OCI-LY1 (cell line): ENCODE data around the gene PTPRG.

Experiments used
- H2AFZ ChIP-seq: fragments of 200-600 bp; sonication (generic), shearing (Covaris generic); 2 replicates; pipeline ENCODE4 v1.6.0; 2014; ENCODE audit warnings: antibody characterized with exemption, mild to moderate bottlenecking, low read length
- H3F3A ChIP-seq: fragments of 200-600 bp; sonication (generic), shearing (Covaris generic); 2 replicates; pipeline ENCODE4 v1.6.0; 2014; ENCODE audit warnings: mild to moderate bottlenecking, antibody characterized with exemption, low read length, moderate library complexity; ENCODE audit not compliant: insufficient read depth
- H3K27ac ChIP-seq: fragments of 200-600 bp; sonication (generic); 2 replicates; pipeline ENCODE4 v1.5.1; 2014; ENCODE audit warnings: low read length, mixed run types, mild to moderate bottlenecking, low read depth; ENCODE audit not compliant: poor library complexity, severe bottlenecking
- H3K27me3 ChIP-seq: fragments of 200-600 bp; sonication (generic); 2 replicates; pipeline ENCODE4 v1.6.0; 2014; ENCODE audit warnings: antibody characterized with exemption, mild to moderate bottlenecking, low read length, moderate library complexity; ENCODE audit not compliant: insufficient read depth
- H3K36me3 ChIP-seq: fragments of 200-600 bp; sonication (generic); 2 replicates; pipeline ENCODE4 v1.6.1; 2014; ENCODE audit warnings: mild to moderate bottlenecking, antibody characterized with exemption, low read length, moderate library complexity, mixed read lengths; ENCODE audit not compliant: insufficient read depth
- H3K4me1 ChIP-seq: fragments of 200-600 bp; sonication (generic); 2 replicates; pipeline ENCODE4 v1.5.1; 2014; ENCODE audit warnings: mild to moderate bottlenecking, low read length, moderate library complexity; ENCODE audit not compliant: insufficient read depth, severe bottlenecking
- H3K4me2 ChIP-seq: fragments of 200-600 bp; sonication (generic), shearing (Covaris generic); 2 replicates; pipeline ENCODE4 v1.6.1; 2014; ENCODE audit warnings: low read length
- H3K4me3 ChIP-seq: fragments of 200-600 bp; sonication (generic); 2 replicates; pipeline ENCODE4 v1.5.1; 2014; ENCODE audit warnings: low read length, low read depth, mild to moderate bottlenecking, mixed read lengths; ENCODE audit not compliant: poor library complexity, severe bottlenecking
- H3K79me2 ChIP-seq: fragments of 200-600 bp; shearing (Covaris generic); 2 replicates; pipeline ENCODE4 v1.6.1; 2016; ENCODE audit warnings: mixed run types, low read length, mixed read lengths; ENCODE audit not compliant: insufficient read depth
- H3K9ac ChIP-seq: fragments of 200-600 bp; sonication (generic), shearing (Covaris generic); 2 replicates; pipeline ENCODE4 v1.6.1; 2014; ENCODE audit warnings: mild to moderate bottlenecking, low read length, mixed read lengths
- H3K9me2 ChIP-seq: fragments of 200-600 bp; sonication (generic), shearing (Covaris generic); 2 replicates; pipeline ENCODE4 v1.6.1; 2014; ENCODE audit warnings: low read depth, mild to moderate bottlenecking, low read length, mixed read lengths
- H3K9me3 ChIP-seq: fragments of 200-600 bp; shearing (Covaris generic); 2 replicates; pipeline ENCODE4 v1.6.1; 2014; ENCODE audit warnings: low read length, mixed read lengths
- H4K20me1 ChIP-seq: fragments of 200-600 bp; sonication (generic), shearing (Covaris generic); 2 replicates; pipeline ENCODE4 v1.6.0; 2016; ENCODE audit warnings: mild to moderate bottlenecking, low read length; ENCODE audit not compliant: insufficient read depth
- EZH2 ChIP-seq: fragments of 200-600 bp; sonication (generic), shearing (Covaris generic); IDR thresholded peaks from 2 replicates; pipeline ENCODE4 v1.8.0; 2017; ENCODE audit warnings: borderline replicate concordance, mixed run types, mild to moderate bottlenecking, antibody characterized with exemption, low read length, moderate library complexity, mixed read lengths
- TF ChIP-seq, protein P1 (sequence below): fragments of 200-600 bp; sonication (generic), shearing (Covaris generic); IDR thresholded peaks from 2 replicates; pipeline ENCODE4 v1.5.1; 2017; ENCODE audit warnings: mild to moderate bottlenecking, antibody characterized with exemption, low read length, moderate library complexity, mixed read lengths

The PTPRG gene

DNA sequence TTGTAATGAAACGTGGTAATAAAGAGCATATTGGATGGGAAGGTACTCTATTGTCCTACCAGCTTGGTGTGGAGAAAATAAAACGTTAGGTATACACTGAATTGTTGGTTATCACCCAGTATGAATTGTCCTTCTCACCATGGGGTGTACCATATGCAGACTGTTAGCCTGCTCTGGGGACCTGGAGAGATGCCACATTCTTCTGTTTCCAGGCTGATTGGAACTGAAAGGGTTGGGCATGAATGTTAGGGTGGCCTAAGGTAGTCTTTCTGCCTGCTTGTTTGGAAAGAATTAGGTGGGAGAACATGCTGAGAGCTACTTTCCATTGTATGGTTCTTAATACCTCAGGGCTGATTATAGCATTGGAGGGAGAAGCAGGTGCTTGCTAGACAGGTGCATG is 340.6 kb downstream of the PTPRG start:
- H3K9me3 ChIP-seq: no peaks in the 10 kb centered on the region
- H2AFZ ChIP-seq: no peak overlapping the region
- H3K9me2 ChIP-seq: no peaks in the 10 kb centered on the region
- TF ChIP-seq EZH2: no peak
- TF ChIP-seq, protein P1, sequence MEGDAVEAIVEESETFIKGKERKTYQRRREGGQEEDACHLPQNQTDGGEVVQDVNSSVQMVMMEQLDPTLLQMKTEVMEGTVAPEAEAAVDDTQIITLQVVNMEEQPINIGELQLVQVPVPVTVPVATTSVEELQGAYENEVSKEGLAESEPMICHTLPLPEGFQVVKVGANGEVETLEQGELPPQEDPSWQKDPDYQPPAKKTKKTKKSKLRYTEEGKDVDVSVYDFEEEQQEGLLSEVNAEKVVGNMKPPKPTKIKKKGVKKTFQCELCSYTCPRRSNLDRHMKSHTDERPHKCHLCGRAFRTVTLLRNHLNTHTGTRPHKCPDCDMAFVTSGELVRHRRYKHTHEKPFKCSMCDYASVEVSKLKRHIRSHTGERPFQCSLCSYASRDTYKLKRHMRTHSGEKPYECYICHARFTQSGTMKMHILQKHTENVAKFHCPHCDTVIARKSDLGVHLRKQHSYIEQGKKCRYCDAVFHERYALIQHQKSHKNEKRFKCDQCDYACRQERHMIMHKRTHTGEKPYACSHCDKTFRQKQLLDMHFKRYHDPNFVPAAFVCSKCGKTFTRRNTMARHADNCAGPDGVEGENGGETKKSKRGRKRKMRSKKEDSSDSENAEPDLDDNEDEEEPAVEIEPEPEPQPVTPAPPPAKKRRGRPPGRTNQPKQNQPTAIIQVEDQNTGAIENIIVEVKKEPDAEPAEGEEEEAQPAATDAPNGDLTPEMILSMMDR: no peak
- no peaks in the 10 kb centered on the region for H4K20me1 ChIP-seq
- H3K79me2 ChIP-seq: no peaks in the 10 kb centered on the region
- no peaks in the 10 kb centered on the region for H3K36me3 ChIP-seq
- no peaks in the 10 kb centered on the region for H3K4me1 ChIP-seq
- H3K4me3 ChIP-seq: no peak overlapping the region
- H3K4me2 ChIP-seq: no peak overlapping the region
- H3F3A ChIP-seq: no peaks in the 10 kb centered on the region
- H3K27me3 ChIP-seq: no peaks in the 10 kb centered on the region
- H3K9ac ChIP-seq: no peak overlapping the region
- H3K27ac ChIP-seq: no peak overlapping the region

- Histone ChIP-seq H3K4me2 (no peak overlapping the region), H3K9me3 (no peaks in the 10 kb centered on the region), H3K9me2 (no peaks in the 10 kb centered on the region), H4K20me1 (no peaks in the 10 kb centered on the region), H2AFZ (no peak overlapping the region), H3K27me3 (no peaks in the 10 kb centered on the region), H3K4me3 (no peak overlapping the region), H3K36me3 (no peaks in the 10 kb centered on the region), H3F3A (no peaks in the 10 kb centered on the region), H3K27ac (no peak overlapping the region), H3K4me1 (no peaks in the 10 kb centered on the region), H3K9ac (no peak overlapping the region), H3K79me2 (no peaks in the 10 kb centered on the region)
- TF ChIP-seq, protein P1: no peak
- no peak for TF ChIP-seq EZH2
Measured at GRCh38 chr3:61903074-61903473, 341.7 kb downstream of the PTPRG start.

DNA sequence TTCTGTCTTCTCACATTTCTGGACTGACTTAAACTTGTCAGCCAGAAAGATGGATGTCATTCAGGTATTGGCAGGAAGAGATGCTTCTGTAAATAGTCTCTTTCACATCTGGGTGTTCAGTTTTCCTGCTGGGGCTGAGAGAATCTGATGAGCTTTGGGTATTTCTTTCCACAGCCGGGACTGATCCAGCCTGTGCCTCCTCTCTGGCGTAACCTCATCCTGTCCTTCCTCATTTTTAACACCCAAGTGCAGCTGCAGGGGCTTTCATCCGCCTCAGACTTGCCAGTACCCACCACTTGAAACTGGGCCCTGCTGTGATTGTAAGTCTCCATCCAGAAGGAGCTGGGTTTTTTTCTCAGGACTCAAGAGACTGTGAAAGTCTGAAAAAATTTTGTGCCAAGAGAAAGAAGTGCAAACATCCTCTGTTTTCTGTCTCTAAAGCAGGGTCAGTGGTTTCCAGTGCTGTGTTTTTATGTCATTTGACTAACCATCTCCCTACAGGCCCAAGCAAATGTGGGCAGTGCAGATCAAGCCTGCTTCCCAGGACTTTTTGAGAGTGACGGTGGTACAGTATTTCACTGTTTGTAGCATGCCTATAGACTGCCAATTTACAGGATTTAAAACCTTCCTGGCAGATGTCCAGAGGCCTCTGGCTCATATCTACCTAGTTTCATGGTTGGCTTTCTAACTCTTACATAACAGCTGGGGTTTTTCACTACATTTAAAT is 342.7 kb downstream of the PTPRG start:
- Histone ChIP-seq H3K4me2 (no peak overlapping the region), H3K9me2 (no peaks in the 10 kb centered on the region), H3K4me3 (no peak overlapping the region), H3K36me3 (no peaks in the 10 kb centered on the region), H3F3A (no peaks in the 10 kb centered on the region), H4K20me1 (no peaks in the 10 kb centered on the region), H3K9me3 (no peaks in the 10 kb centered on the region), H2AFZ (no peak overlapping the region), H3K4me1 (no peaks in the 10 kb centered on the region), H3K27ac (no peak overlapping the region), H3K27me3 (no peaks in the 10 kb centered on the region), H3K9ac (no peak overlapping the region), H3K79me2 (no peaks in the 10 kb centered on the region)
- no peak for TF ChIP-seq EZH2
- TF ChIP-seq, protein P1: no peak
